Esophagus muscularis mucosa (tissue), 4 donors: ENCODE data around the gene NOC3L. TPM values are rescaled to one million over a fixed set of nuclear protein-coding genes. Genes with fewer than 3 reads are reported as not detected.

Source experiments
- DNase-seq: peaks from one replicate; pipeline ENCODE4 v3.0.0-alpha.2; 2017; ENCODE audit errors: extremely low spot score
- H3K27ac ChIP-seq, 4 donors: fragments of 200-600 bp; sonication (generic); replicated peaks in 1 of 4; 1 replicate in 3 of 4; 2 replicates in 1 of 4; pipeline ENCODE4 v1.5.1; 2016 to 2019; ENCODE audit warnings: mild to moderate bottlenecking in 1 of 4
- H3K27me3 ChIP-seq, 4 donors: fragments of 200-600 bp; sonication (generic); one replicate each; pipeline versions ENCODE4 v1.5.1 to v1.6.0; 2016 to 2019
- H3K36me3 ChIP-seq, 4 donors: fragments of 200-600 bp; sonication (generic); one replicate each; pipeline ENCODE4 v1.5.1; 2016 to 2019
- H3K4me1 ChIP-seq, 4 donors: fragments of 200-600 bp; sonication (generic); one replicate each; pipeline ENCODE4 v1.5.1; 2016 to 2019
- H3K4me3 ChIP-seq, 4 donors: fragments of 200-600 bp; sonication (generic); 1 replicate in 2 of 4; 2 replicates in 2 of 4; pipeline ENCODE4 v1.5.1; 2016 to 2019; ENCODE audit warnings: mild to moderate bottlenecking in 4 of 4, moderate library complexity in 1 of 4
- H3K9me3 ChIP-seq, 4 donors: fragments of 200-600 bp; sonication (generic); 1 replicate in 3 of 4; 2 replicates in 1 of 4; pipeline ENCODE4 v1.5.1; 2016 to 2019
- CTCF ChIP-seq, 3 experiments: fragments of 200-600 bp in 2 of 3; fragments of 450-650 bp in 1 of 3; sonication (generic) in 2 of 3; IDR thresholded peaks; one replicate each; pipeline ENCODE4 v1.5.1; 2017 to 2019; ENCODE audit warnings: antibody characterized with exemption in 3 of 3, mild to moderate bottlenecking in 2 of 3, moderate library complexity in 1 of 3
- EP300 ChIP-seq: sonication (generic); formaldehyde crosslinking; IDR thresholded peaks from one replicate; pipeline ENCODE4 v1.6.1; 2017; ENCODE audit warnings: antibody characterized with exemption
- POLR2A ChIP-seq: fragments of 450-650 bp; IDR thresholded peaks from one replicate; pipeline ENCODE4 v1.6.1; 2017; ENCODE audit warnings: antibody characterized with exemption, moderate library complexity, mild to moderate bottlenecking, low read depth
- POLR2AphosphoS5 ChIP-seq, 2 donors: sonication (generic); formaldehyde crosslinking; IDR thresholded peaks; one replicate each; pipeline ENCODE4 v1.6.1; 2017; ENCODE audit warnings: antibody characterized with exemption in 2 of 2
- WGBS: methylation state at CpG from one replicate; pipeline ENCODE4 v1.1.5; 2018; 5-methylcytosine and 5-hydroxymethylcytosine counted together
- intact Hi-C: fragments of 100-400 bp; cut with DNase I; formaldehyde crosslinking; loops from one replicate; pipeline ENCODE4 v1.15.1; 2023
- total RNA-seq, 4 donors: library from RNA; depleted of rRNA; stranded (reverse); fragments of >200 nt; gene quantifications; one replicate each; pipeline versions ENCODE4 v1.1.0 to v1.2.1, GENCODE V29; 2016

Gene NOC3L
- total RNA-seq, 4 donors from 2014 or later, result 18.1 to 23.3 (median 20.7) TPM

GRCh38 chr10:94285271-94285670 is 77.5 kb downstream of the NOC3L start:
- intact Hi-C loops, result no loop called here
- Histone ChIP-seq H3K27ac (no peak overlapping the region), H3K4me3 (no peak overlapping the region), H3K27me3 (no peaks in the 10 kb centered on the region), H3K4me1 (peaks cover 0 to 4% (median 2%) of the 10 kb centered on the region in 4 donors), H3K9me3 (no peaks in the 10 kb centered on the region), H3K36me3 (peaks cover 0 to 29% (median 8%) of the 10 kb centered on the region in 4 donors)
- no peak for DNase-seq
- TF ChIP-seq EP300 (no peak), CTCF (IDR thresholded peaks at IDR 0.05) (no peak), POLR2A (no peak), POLR2AphosphoS5 (IDR thresholded peaks at IDR 0.05) (no peak)
- WGBS, result 96% methylated on average over 7 of the region's 7 CpGs

Other genes with a start within 250 kb of the NOC3L start
- gene TBC1D12, start 39.6 kb upstream of the NOC3L start, total RNA-seq, result 10 to 100 TPM; 16.2 to 22.9 (median 17.7) TPM
- 1 to 10 TPM; 1.3 to 1.7 (median 1.4) TPM for gene HELLS, start 182.8 kb upstream of the NOC3L start, total RNA-seq